ENCODE results near the gene DBNDD1.
A peak's percentile ranks its signal among the peaks of the same experiment; 100 is the strongest.

The DBNDD1 gene

GRCh38 chr16:90028985-90029384, 9.7 kb upstream of the DBNDD1 start:
- no peak overlapping the region for H3K4me3 ChIP-seq (ENCODE audit: low read depth, low read length)
- DNase-seq (ENCODE audit: low read depth), result no peak
- TF ChIP-seq CTCF (conservative IDR thresholded peaks at IDR 0.05; ENCODE audit: low read depth, low read length), result no peak

- DNase-seq (ENCODE audit: low read depth), result no peak
- no peak overlapping the region for H3K4me3 ChIP-seq (ENCODE audit: low read depth, low read length)
- TF ChIP-seq CTCF (conservative IDR thresholded peaks at IDR 0.05; ENCODE audit: low read depth, low read length), result no peak
Measured at GRCh38 chr16:90027611-90028010, 8.4 kb upstream of the DBNDD1 start.

- H3K4me3 ChIP-seq (ENCODE audit: low read depth, low read length), result no peak overlapping the region
- no peak for DNase-seq (ENCODE audit: low read depth)
- peak; percentile 6 for TF ChIP-seq CTCF (conservative IDR thresholded peaks at IDR 0.05; ENCODE audit: low read depth, low read length)
Measured at GRCh38 chr16:90026135-90026534, 6.9 kb upstream of the DBNDD1 start.

GRCh38 chr16:90023078-90023447, 3.8 kb upstream of the DBNDD1 start:
- peak overlapping the region; percentile 78 for H3K4me3 ChIP-seq (ENCODE audit: low read depth, low read length)
- TF ChIP-seq CTCF (conservative IDR thresholded peaks at IDR 0.05; ENCODE audit: low read depth, low read length), result no peak
- DNase-seq (ENCODE audit: low read depth), result no peak

- TF ChIP-seq CTCF (conservative IDR thresholded peaks at IDR 0.05; ENCODE audit: low read depth, low read length), result no peak
- H3K4me3 ChIP-seq (ENCODE audit: low read depth, low read length), result peak overlapping the region; percentile 78
- peak; percentile 85 for DNase-seq (ENCODE audit: low read depth)
Measured at GRCh38 chr16:90022209-90023077, 3.2 kb upstream of the DBNDD1 start.

- no peak overlapping the region for H3K4me3 ChIP-seq (ENCODE audit: low read depth, low read length)
- TF ChIP-seq CTCF (conservative IDR thresholded peaks at IDR 0.05; ENCODE audit: low read depth, low read length), result no peak
- peak; percentile 33 for DNase-seq (ENCODE audit: low read depth)
Measured at GRCh38 chr16:90020838-90021382, 1.7 kb upstream of the DBNDD1 start.
